B cell (primary cell): ENCODE measurements around the gene HS6ST2.

Source experiments
- EZH2 ChIP-seq: IDR thresholded peaks from 2 replicates; pipeline ENCODE4 v1.6.1; 2012; ENCODE audit warnings: borderline replicate concordance, low read depth, mild to moderate bottlenecking, moderate library complexity, low read length; ENCODE audit not compliant: insufficient read depth, poor library complexity, severe bottlenecking
- TF ChIP-seq, protein P1 (sequence below): fragments of 200-600 bp; IDR thresholded peaks from one replicate; pipeline ENCODE4 v1.8.0; 2022; ENCODE audit warnings: antibody characterized with exemption, mild to moderate bottlenecking

- TF ChIP-seq, protein P1, sequence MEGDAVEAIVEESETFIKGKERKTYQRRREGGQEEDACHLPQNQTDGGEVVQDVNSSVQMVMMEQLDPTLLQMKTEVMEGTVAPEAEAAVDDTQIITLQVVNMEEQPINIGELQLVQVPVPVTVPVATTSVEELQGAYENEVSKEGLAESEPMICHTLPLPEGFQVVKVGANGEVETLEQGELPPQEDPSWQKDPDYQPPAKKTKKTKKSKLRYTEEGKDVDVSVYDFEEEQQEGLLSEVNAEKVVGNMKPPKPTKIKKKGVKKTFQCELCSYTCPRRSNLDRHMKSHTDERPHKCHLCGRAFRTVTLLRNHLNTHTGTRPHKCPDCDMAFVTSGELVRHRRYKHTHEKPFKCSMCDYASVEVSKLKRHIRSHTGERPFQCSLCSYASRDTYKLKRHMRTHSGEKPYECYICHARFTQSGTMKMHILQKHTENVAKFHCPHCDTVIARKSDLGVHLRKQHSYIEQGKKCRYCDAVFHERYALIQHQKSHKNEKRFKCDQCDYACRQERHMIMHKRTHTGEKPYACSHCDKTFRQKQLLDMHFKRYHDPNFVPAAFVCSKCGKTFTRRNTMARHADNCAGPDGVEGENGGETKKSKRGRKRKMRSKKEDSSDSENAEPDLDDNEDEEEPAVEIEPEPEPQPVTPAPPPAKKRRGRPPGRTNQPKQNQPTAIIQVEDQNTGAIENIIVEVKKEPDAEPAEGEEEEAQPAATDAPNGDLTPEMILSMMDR = no peak
- TF ChIP-seq EZH2 = no peak
Measured at GRCh38 chrX:132665676-132666075, 292.8 kb downstream of the HS6ST2 start.
